ENCODE measurements around the gene KRT34. TPM values are rescaled to one million over a fixed set of nuclear protein-coding genes. Genes with fewer than 3 reads are reported as not detected.

The KRT34 gene
- total RNA-seq, 2 experiments from 2014 or later = not detected

DNA sequence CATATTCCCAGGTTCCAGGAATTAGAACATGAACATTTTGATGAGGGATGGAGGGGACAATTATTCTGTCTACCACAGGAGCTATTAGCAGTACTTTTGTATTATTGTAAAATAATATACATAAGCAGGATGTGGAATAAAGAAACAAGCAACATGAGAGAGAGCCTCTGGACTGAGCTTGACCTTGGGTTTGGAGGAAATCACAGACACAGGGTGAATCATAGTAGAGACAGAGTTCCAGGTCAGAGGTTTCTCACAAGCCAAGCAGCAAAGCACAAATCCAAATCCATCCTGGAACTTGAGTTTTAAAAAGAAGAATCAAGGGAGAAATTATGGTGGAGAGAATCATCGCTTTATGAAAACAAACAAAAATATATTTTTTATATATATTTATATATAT lies 10.2 kb upstream of the KRT34 start:
- CTCF ChIA-PET (ENCODE audit: unreplicated experiment) = no interaction called here
- DNase-seq (ENCODE audit: low spot score) = no peak
- Histone ChIP-seq H3K9me3 (ENCODE audit: low read length) (no peaks in the 10 kb centered on the region), H3K4me2 (ENCODE audit: low read length) (no peak overlapping the region), H3K36me3 (ENCODE audit: insufficient read depth, low read length) (no peaks in the 10 kb centered on the region), H3K4me3 (ENCODE audit: low read depth, low read length, poor library complexity, severe bottlenecking) (no peak overlapping the region), H3K79me2 (ENCODE audit: insufficient read depth, low read depth, low read length) (no peaks in the 10 kb centered on the region), H3K4me1 (ENCODE audit: insufficient read depth, low read length, poor library complexity, severe bottlenecking) (no peaks in the 10 kb centered on the region), H3K9me2 (ENCODE audit: insufficient read depth, low read length) (no peaks in the 10 kb centered on the region), H2AFZ (ENCODE audit: low read length) (no peak overlapping the region), H4K20me1 (ENCODE audit: insufficient read depth, low read length) (no peaks in the 10 kb centered on the region), H3K27ac (ENCODE audit: low read depth, low read length, poor library complexity, severe bottlenecking) (no peak overlapping the region)
- no TSS peak for BruUV-seq (replicated peaks)
- intact Hi-C loops (cut with micrococcal nuclease; ENCODE audit: unreplicated experiment) = no loop called here
- TF ChIP-seq EZH2phosphoT487 (IDR thresholded peaks at IDR 0.05; ENCODE audit: borderline replicate concordance, low read depth, low read length) = no peak
- TF ChIP-seq, protein P1, sequence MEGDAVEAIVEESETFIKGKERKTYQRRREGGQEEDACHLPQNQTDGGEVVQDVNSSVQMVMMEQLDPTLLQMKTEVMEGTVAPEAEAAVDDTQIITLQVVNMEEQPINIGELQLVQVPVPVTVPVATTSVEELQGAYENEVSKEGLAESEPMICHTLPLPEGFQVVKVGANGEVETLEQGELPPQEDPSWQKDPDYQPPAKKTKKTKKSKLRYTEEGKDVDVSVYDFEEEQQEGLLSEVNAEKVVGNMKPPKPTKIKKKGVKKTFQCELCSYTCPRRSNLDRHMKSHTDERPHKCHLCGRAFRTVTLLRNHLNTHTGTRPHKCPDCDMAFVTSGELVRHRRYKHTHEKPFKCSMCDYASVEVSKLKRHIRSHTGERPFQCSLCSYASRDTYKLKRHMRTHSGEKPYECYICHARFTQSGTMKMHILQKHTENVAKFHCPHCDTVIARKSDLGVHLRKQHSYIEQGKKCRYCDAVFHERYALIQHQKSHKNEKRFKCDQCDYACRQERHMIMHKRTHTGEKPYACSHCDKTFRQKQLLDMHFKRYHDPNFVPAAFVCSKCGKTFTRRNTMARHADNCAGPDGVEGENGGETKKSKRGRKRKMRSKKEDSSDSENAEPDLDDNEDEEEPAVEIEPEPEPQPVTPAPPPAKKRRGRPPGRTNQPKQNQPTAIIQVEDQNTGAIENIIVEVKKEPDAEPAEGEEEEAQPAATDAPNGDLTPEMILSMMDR (conservative IDR thresholded peaks at IDR 0.05; ENCODE audit: low read length) = no peak
- POLR2A ChIA-PET = interaction anchor here (1.7 kb wide), 1 partner anchor 12 kb away, joined by 3 read pairs; no protein-coding TSS in a partner anchor

DNA sequence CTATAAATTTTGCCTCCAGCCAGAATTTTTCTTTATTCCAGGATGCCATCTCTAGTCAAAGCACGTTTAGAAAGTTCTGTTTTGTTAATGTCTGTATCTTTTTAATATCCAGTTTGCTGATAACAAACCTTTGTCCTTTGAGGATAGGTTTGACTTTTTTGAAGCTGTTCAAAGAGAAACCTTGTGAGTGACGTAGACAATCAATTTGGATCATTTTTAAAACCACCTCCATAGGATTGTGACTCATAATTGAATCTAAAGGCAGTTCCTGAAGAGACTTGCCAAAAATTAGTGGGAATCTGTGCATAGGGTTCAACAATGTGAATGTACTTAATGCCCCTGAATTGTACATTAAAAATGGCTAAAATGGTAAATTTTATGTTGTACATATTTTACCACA lies 9.4 kb upstream of the KRT34 start:
- peaks cover 3% of the 10 kb centered on the region; the same call in 1 of the 2 replicates for H3K9me3 ChIP-seq (ENCODE audit: low read length)
- no peaks in the 10 kb centered on the region for H3K4me1 ChIP-seq (ENCODE audit: insufficient read depth, low read length, poor library complexity, severe bottlenecking)
- H3K9me2 ChIP-seq (ENCODE audit: insufficient read depth, low read length) = no peaks in the 10 kb centered on the region
- ChIA-PET POLR2A (no interaction called here), CTCF (ENCODE audit: unreplicated experiment) (no interaction called here)
- BruUV-seq (replicated peaks) = no TSS peak
- intact Hi-C loops (cut with micrococcal nuclease; ENCODE audit: unreplicated experiment) = no loop called here
- H3K27ac ChIP-seq (ENCODE audit: low read depth, low read length, poor library complexity, severe bottlenecking) = no peak overlapping the region
- H3K79me2 ChIP-seq (ENCODE audit: insufficient read depth, low read depth, low read length) = no peaks in the 10 kb centered on the region
- no peak overlapping the region for H2AFZ ChIP-seq (ENCODE audit: low read length)
- H3K4me3 ChIP-seq (ENCODE audit: low read depth, low read length, poor library complexity, severe bottlenecking) = no peak overlapping the region
- TF ChIP-seq, protein P1 (conservative IDR thresholded peaks at IDR 0.05; ENCODE audit: low read length) = no peak
- TF ChIP-seq EZH2phosphoT487 (IDR thresholded peaks at IDR 0.05; ENCODE audit: borderline replicate concordance, low read depth, low read length) = no peak
- no peak overlapping the region for H3K4me2 ChIP-seq (ENCODE audit: low read length)
- no peaks in the 10 kb centered on the region for H3K36me3 ChIP-seq (ENCODE audit: insufficient read depth, low read length)
- DNase-seq (ENCODE audit: low spot score) = no peak
- no peaks in the 10 kb centered on the region for H4K20me1 ChIP-seq (ENCODE audit: insufficient read depth, low read length)

DNA sequence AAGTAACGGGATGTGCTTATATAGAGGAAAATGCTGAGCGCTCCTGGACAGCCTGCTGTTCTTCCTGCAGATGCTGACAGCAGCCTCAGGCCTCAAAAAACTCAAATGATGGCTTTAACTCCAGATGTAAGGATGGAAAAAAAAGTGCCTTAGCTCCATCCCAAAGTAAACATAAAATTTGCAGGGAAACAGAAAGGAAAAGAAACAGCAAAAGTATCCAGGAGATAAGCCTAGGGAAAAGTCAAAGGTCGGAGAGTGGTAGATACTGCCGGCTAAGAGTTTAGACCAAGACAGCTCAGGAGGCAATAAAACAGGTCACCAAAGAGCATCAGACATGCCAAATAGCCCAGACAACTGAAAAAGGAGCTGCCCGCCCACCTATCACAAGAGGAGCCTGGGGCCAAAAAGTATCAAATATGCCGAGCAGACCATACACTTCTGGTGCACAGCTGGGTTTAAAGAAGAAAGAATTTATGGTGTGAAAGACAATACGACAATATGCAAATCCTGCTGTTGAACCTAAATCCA lies 8.4 kb upstream of the KRT34 start:
- no peak overlapping the region for H3K27ac ChIP-seq (ENCODE audit: low read depth, low read length, poor library complexity, severe bottlenecking)
- H3K36me3 ChIP-seq (ENCODE audit: insufficient read depth, low read length) = no peaks in the 10 kb centered on the region
- no peaks in the 10 kb centered on the region for H3K79me2 ChIP-seq (ENCODE audit: insufficient read depth, low read depth, low read length)
- H3K9me2 ChIP-seq (ENCODE audit: insufficient read depth, low read length) = no peaks in the 10 kb centered on the region
- no peak for DNase-seq (ENCODE audit: low spot score)
- H3K4me3 ChIP-seq (ENCODE audit: low read depth, low read length, poor library complexity, severe bottlenecking) = no peak overlapping the region
- H3K4me1 ChIP-seq (ENCODE audit: insufficient read depth, low read length, poor library complexity, severe bottlenecking) = no peaks in the 10 kb centered on the region
- CTCF ChIA-PET (ENCODE audit: unreplicated experiment) = no interaction called here
- no peak overlapping the region for H2AFZ ChIP-seq (ENCODE audit: low read length)
- POLR2A ChIA-PET = interaction anchor here (0.6 to 0.9 kb wide), 3 partner anchors 23 to 469 kb away, joined by 3 to 6 read pairs (median 6); no protein-coding TSS in a partner anchor
- intact Hi-C loops (cut with micrococcal nuclease; ENCODE audit: unreplicated experiment) = no loop called here
- peaks cover 9% of the 10 kb centered on the region; the same call in 1 of the 2 replicates for H3K9me3 ChIP-seq (ENCODE audit: low read length)
- BruUV-seq (replicated peaks) = no TSS peak
- no peak for TF ChIP-seq EZH2phosphoT487 (IDR thresholded peaks at IDR 0.05; ENCODE audit: borderline replicate concordance, low read depth, low read length)
- TF ChIP-seq, protein P1 (conservative IDR thresholded peaks at IDR 0.05; ENCODE audit: low read length) = no peak
- no peaks in the 10 kb centered on the region for H4K20me1 ChIP-seq (ENCODE audit: insufficient read depth, low read length)
- no peak overlapping the region for H3K4me2 ChIP-seq (ENCODE audit: low read length)

Data from OCI-LY7 (cell line).